Cardiac fibroblast (primary cell): ENCODE data around the gene PITRM1.

Experiments used
- DNase-seq, 2 donors: peaks; one replicate each; pipeline versions ENCODE4 v3.0.0 to v3.0.0-alpha.2; 2010; ENCODE audit warnings: low read depth in 2 of 2
- H3K4me3 ChIP-seq, 2 donors: replicated peaks in 1 of 2; 1 replicate in 1 of 2; 2 replicates in 1 of 2; pipeline ENCODE4 v1.5.1; 2011; ENCODE audit warnings: low read depth in 2 of 2, low read length in 2 of 2, mild to moderate bottlenecking in 2 of 2, moderate library complexity in 1 of 2
- CTCF ChIP-seq: IDR thresholded peaks from one replicate; pipeline ENCODE4 v1.5.1; 2011; ENCODE audit warnings: low read depth, mild to moderate bottlenecking, low read length, inconsistent platforms

Gene PITRM1

DNA sequence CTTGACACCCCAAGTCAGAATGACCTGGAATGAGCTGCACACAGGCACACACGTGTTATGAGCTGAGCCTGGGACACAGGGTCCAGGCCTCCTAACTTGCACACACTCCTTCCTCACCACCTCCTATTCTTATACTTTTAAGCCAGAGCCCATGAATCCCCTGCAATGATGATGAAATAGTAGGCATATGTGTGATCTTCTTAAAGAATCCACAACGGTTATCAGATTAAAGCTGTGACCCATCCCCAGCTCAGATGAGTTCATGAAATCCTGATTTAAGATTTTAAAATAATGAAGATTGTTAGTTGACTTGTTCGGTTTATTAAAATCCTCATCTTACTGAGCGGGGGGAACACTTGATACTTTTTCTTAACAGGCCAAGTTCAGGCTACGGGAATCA, 38.6 kb downstream of the PITRM1 start:
- DNase-seq = no peak
- no peak overlapping the region for H3K4me3 ChIP-seq
- TF ChIP-seq CTCF = no peak

- H3K4me3 ChIP-seq = no peak overlapping the region
- DNase-seq = peak in 1 of 2 donors; percentile 26
- no peak for TF ChIP-seq CTCF
Measured at GRCh38 chr10:3132036-3133025, 40.3 kb downstream of the PITRM1 start.

DNA sequence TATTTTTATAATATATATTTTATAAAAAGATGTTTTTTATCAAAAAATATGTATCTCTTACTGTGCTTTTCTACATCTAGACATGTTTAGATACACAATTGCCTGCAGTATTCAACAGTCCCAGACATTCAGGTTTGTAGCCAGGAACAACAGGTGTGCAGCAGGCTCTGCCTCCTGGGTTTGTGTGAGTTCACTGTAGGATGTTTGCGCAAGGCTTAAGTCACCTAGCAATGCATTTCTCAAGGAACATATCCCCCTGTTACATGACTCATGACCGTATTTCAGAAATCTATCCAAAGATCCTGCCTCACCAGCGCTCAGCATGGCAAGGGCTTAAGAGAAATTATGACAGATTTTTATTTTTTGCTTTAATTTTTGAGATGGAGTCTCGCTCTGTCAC, 41.5 kb downstream of the PITRM1 start:
- peak in 1 of 2 donors; percentile 68 for DNase-seq
- no peak for TF ChIP-seq CTCF

GRCh38 chr10:3129581-3130340, 42.8 kb downstream of the PITRM1 start:
- TF ChIP-seq CTCF = no peak
- no peak for DNase-seq
- H3K4me3 ChIP-seq = no peak overlapping the region

More for the DNA sequence above, 41.5 kb downstream of the PITRM1 start:
- no peak overlapping the region for H3K4me3 ChIP-seq

DNA sequence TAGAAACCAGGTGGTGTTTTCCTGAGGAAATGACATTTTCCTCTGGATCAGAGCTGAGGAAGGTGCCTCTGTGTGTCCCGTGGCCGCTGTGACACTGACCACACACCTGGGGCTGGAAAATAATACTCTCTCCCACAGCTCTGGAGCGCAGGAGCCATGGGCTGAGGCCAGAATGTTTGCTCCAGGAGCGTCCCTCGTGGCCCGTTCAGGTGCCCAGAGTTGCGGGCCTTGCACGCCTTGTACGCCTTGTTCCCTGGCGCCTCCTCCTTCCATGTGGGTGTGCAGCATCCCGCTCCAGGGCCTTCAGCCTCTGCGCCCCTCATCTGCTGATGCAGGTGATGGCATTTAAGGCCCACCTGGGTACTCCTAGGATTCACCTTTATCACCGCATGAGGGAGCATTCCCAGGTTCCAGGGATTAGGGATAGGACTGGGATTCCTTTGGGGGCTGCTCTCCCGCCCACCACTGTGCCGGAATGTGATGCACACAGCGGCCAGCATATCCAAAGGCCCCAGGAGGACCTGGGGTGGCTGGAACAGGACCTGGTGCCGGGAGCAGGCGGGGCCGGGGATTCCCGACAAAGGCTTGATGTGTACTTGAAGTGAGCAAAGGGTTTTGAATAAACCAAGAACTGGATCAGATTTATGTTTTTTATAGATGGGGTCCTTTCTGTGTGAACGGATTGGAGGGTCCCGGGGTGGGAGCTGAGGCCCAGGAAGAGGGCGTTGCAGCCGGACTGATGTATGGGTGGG, 44.0 kb downstream of the PITRM1 start:
- DNase-seq = no peak
- no peak for TF ChIP-seq CTCF
- H3K4me3 ChIP-seq = no peak overlapping the region

DNA sequence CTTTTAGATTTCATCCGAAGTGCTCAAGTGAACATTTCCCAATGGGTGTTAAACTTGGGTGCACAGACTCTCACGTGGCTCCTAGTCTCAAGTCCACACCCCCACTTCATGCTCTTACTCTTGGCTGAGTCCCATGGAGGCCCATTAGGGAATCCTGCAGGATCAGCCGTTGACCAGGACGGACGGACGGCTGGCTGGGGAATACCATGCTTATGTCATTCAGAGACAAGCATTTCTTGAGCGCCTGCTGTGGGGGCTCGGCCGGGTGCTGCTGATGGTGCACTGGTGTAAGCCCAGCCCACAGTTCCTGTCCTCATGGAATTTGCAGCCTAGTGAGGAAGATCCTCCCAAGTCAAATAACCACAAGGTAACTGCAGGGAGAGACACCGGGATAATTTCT, 44.7 kb downstream of the PITRM1 start:
- TF ChIP-seq CTCF = no peak
- DNase-seq = no peak
- no peak overlapping the region for H3K4me3 ChIP-seq
